Measurements from ENCODE around the gene DAAM2.

Gene DAAM2

DNA sequence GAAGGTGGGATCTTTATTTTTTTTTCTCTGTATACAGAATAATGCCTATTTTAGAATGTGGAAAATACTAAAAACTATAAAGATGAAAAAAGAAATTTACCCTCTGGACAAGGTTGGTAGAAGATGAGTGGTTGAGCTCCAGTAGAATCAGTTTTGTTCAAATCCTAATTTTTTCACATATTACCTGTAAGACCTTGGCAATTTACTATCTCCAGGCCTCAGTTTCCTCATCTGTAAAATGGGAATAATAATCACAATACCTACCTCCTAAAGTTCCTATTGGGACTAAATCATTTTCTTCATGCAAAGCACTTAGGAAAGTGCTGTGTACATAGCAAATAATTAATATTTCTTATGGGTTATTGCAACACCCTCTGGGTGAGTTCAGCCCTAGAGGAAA, 28.4 kb downstream of the DAAM2 start:
- no peak for DNase-seq (ENCODE audit: extremely low read depth, low read depth)
- TF ChIP-seq, protein P1, sequence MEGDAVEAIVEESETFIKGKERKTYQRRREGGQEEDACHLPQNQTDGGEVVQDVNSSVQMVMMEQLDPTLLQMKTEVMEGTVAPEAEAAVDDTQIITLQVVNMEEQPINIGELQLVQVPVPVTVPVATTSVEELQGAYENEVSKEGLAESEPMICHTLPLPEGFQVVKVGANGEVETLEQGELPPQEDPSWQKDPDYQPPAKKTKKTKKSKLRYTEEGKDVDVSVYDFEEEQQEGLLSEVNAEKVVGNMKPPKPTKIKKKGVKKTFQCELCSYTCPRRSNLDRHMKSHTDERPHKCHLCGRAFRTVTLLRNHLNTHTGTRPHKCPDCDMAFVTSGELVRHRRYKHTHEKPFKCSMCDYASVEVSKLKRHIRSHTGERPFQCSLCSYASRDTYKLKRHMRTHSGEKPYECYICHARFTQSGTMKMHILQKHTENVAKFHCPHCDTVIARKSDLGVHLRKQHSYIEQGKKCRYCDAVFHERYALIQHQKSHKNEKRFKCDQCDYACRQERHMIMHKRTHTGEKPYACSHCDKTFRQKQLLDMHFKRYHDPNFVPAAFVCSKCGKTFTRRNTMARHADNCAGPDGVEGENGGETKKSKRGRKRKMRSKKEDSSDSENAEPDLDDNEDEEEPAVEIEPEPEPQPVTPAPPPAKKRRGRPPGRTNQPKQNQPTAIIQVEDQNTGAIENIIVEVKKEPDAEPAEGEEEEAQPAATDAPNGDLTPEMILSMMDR (IDR thresholded peaks at IDR 0.05; ENCODE audit: low read depth, low read length, missing control alignments) = no peak
- H3K4me3 ChIP-seq (replicated peaks; ENCODE audit: low read depth, low read length) = no peak overlapping the region

DNA sequence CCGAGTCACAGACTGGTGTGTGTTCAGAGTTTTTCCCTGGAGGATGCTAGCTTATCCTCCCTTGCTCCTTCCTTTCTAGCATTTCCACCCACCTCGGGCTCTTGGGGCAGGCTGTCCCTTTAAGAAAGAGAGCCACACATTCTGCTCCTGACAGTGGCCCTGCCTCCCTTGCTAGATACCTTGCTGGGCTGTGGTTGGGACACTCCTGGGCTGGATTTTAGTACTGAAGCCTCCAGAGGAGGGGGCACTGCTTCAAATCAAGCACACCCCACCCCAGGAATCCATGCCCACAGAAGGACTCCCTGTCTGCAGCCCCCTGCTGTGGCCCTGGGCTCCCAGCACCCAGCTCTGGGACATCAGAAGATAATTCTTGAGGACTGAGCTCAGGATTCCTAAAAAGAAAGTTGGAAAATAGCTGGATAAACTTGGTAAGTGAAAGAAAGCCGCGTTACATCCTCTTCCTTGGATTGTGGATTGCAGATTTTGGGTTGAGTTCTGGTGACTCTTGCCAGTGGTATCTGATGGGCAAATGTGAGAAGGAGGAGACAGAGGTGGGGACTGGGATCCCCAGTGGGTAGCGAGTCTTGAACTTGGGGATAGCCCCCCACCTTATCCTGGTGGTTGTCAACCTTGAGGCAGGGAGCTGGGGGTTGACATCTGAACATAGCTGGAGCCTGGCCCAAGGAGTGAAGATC, 29.0 kb downstream of the DAAM2 start:
- no peak overlapping the region for H3K4me3 ChIP-seq (replicated peaks; ENCODE audit: low read depth, low read length)
- DNase-seq (ENCODE audit: extremely low read depth, low read depth) = no peak
- TF ChIP-seq, protein P1 (IDR thresholded peaks at IDR 0.05; ENCODE audit: low read depth, low read length, missing control alignments) = no peak

DNA sequence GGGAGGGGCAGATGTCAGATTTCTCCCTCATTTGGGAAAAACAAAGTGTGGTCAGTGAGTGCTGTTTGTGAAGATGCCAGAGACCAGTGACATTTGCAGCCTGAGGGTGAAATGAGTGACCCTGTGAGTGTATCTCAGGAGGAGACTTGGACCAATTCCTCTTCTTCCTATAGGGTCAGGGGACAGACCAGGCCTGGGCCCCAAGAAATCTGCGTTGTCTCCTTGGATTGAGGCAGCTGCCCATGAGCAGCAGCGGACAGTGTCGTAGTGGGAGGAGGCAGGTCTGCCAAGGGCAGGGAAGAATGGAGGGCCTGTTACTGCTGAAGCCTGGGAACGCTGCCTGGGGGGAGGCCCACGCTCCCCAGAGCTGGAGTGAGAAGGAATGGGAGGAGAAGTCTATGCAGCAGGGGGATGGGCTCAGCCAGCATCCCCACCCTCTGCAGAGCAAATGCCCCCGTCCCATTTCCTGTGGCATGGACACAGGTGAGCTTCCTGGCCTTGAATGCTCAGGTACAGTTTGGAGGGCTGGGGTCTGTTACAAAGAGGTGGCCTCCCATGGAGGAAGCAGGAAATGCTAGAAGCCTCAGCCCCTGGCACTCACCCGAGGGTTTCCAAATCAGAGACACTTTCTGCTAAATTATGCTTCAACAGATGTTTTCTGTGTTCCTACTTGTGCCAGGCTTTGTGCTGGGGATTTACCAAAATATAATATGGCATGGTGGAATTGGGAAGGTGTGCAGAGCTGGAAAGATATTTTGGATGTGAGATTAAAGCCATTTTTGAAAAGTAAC, 29.8 kb downstream of the DAAM2 start:
- H3K4me3 ChIP-seq (replicated peaks; ENCODE audit: low read depth, low read length) = no peak overlapping the region
- TF ChIP-seq, protein P1 (IDR thresholded peaks at IDR 0.05; ENCODE audit: low read depth, low read length, missing control alignments) = no peak
- DNase-seq (ENCODE audit: extremely low read depth, low read depth) = no peak

DNA sequence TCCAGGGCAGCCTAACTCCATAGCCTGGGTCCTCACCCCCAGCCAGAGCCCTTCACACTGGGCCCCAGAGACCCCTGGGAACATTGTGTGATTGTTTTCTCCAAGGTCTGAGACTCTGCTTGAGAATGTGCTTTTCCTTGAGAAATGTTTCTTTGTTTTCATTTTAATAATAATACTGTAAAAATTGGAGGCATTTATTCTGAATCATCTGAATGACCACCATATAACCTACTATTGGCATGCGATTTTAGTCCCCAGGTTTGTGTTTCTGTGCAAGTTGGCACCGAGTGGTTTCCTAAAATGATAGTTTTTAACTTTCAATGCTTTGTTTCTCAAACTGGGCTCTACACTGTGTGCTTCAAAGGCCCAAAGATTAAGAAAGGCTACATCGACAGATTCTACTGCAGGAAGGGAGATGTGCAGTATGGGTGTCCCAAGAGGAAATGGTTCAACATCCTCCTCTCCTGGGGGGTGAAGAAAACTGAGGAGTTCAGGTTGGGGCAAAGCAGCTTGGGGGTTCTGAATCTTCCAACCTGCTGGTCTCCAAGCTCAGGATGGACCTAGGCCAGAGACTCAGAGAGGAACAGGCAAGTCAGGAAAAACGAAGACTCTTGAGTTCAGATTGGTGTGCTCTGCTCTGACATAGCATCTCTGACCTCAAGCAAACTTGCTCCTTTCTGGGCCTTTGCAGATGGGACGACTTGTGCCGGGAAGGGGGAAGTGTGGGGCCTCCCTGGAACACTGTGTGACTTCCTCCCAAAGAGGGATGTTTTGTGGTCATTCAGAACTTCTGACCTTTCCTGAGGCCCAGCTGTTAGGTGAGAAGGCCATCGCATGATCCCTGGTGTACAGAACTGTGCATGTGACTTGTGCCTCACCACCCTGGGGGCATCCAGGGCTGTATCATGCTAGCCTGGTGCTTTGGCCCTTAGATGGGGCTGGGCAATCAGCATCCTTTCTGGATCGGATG, 31.0 kb downstream of the DAAM2 start:
- TF ChIP-seq, protein P1 (IDR thresholded peaks at IDR 0.05; ENCODE audit: low read depth, low read length, missing control alignments) = no peak

DNA sequence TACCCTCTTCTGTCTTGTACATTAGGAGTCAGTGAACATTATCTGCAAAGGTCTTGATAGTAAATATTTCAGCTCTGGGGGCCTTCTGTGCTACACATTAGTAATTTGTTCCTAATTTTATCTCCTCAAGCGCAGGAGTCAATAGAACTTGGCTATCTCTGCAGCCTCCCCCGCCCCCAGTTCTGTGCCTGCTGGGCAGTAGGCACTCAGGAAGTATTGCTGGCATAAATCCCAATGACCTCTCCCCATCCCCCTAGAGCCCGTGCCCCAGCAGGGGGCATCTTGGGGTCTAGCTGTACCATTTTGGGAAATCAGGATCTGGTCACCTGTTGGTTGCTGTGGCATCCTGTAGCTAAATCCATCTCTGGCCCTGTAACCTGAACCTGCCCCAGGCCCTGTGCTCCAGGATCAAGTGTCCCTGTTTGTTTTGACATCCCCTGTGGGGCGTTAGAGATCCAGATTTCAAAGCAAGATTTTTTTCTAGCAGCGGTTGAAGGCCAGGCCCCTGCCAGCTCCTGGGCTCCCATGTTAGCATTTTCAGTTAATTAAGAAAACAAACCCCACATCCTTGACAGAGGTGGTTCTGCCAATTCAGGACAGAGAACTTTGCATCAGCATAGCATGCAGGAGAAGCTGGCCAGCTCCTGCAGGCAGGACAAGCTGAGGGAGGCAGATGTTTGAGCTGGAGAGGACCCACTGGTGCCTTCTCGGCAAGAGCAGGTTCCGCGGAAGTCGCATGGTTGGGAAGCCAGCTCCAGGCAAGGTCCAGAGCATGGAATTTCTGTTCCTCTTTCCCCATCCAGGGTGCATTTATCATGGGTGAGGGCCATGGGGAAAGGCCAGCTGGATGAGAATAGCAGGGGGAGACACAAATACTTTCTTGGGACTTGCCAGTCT, 32.1 kb downstream of the DAAM2 start:
- H3K4me3 ChIP-seq (replicated peaks; ENCODE audit: low read depth, low read length) = no peak overlapping the region
- TF ChIP-seq, protein P1 (IDR thresholded peaks at IDR 0.05; ENCODE audit: low read depth, low read length, missing control alignments) = no peak
- no peak for DNase-seq (ENCODE audit: extremely low read depth, low read depth)

More for the DNA sequence above, 31.0 kb downstream of the DAAM2 start:
- H3K4me3 ChIP-seq (replicated peaks; ENCODE audit: low read depth, low read length) = no peak overlapping the region
- no peak for DNase-seq (ENCODE audit: extremely low read depth, low read depth)

Measured in HFF-Myc (cell line).